H9 (cell line): ENCODE data around the gene SLK. TPM values are rescaled to one million over a fixed set of nuclear protein-coding genes. Genes with fewer than 3 reads are reported as not detected.
A peak's percentile ranks its signal among the peaks of the same experiment; 100 is the strongest.

Experiments used
- DNase-seq: peaks from one replicate; pipeline ENCODE4 v3.0.0-alpha.2; 2017
- H2AFZ ChIP-seq: one replicate; pipeline ENCODE4 v1.6.1; 2013; ENCODE audit warnings: mild to moderate bottlenecking, low read length, control low read depth, moderate library complexity
- H2AK5ac ChIP-seq: 2 replicates; pipeline ENCODE4 v1.6.1; 2013; ENCODE audit warnings: low read length, control low read depth, mixed read lengths; ENCODE audit not compliant: insufficient read length
- H2BK120ac ChIP-seq: one replicate; pipeline ENCODE4 v1.6.1; 2013; ENCODE audit warnings: low read depth, mild to moderate bottlenecking, low read length, control low read depth, inconsistent platforms; ENCODE audit not compliant: poor library complexity, severe bottlenecking
- H2BK12ac ChIP-seq: 2 replicates; pipeline ENCODE4 v1.6.1; 2013; ENCODE audit warnings: low read length, control low read depth, mixed read lengths, low read depth; ENCODE audit not compliant: insufficient read length
- H2BK15ac ChIP-seq: 2 replicates; pipeline ENCODE4 v1.6.1; 2013; ENCODE audit warnings: low read depth, low read length, control low read depth
- H2BK20ac ChIP-seq: one replicate; pipeline ENCODE4 v1.6.1; 2013; ENCODE audit warnings: low read depth, mild to moderate bottlenecking, low read length, control low read depth, inconsistent platforms; ENCODE audit not compliant: poor library complexity, severe bottlenecking
- H2BK5ac ChIP-seq: 2 replicates; pipeline ENCODE4 v1.6.1; 2013; ENCODE audit warnings: low read length, control low read depth, mixed read lengths; ENCODE audit not compliant: insufficient read length
- H3K14ac ChIP-seq: 2 replicates; pipeline ENCODE4 v1.6.1; 2013; ENCODE audit warnings: low read length, control low read depth; ENCODE audit not compliant: insufficient read depth
- H3K18ac ChIP-seq: 2 replicates; pipeline ENCODE4 v1.6.1; 2013; ENCODE audit warnings: low read depth, mild to moderate bottlenecking, mixed read lengths, low read length, control low read depth; ENCODE audit not compliant: insufficient read length
- H3K23ac ChIP-seq: 2 replicates; pipeline ENCODE4 v1.6.1; 2013; ENCODE audit warnings: low read length, control low read depth, mixed read lengths, low read depth; ENCODE audit not compliant: insufficient read length
- H3K23me2 ChIP-seq: 2 replicates; pipeline ENCODE4 v1.6.1; 2013; ENCODE audit warnings: low read depth, mild to moderate bottlenecking, mixed read lengths, low read length, control low read depth; ENCODE audit not compliant: insufficient read length, poor library complexity, severe bottlenecking
- H3K27ac ChIP-seq: 2 replicates; pipeline ENCODE4 v1.5.1; 2013; ENCODE audit warnings: low read length, control low read depth, mixed read lengths, low read depth; ENCODE audit not compliant: insufficient read length
- H3K27me3 ChIP-seq: 2 replicates; pipeline ENCODE4 v1.6.1; 2013; ENCODE audit warnings: low read length, control low read depth, inconsistent platforms; ENCODE audit not compliant: insufficient read depth
- H3K4ac ChIP-seq: 2 replicates; pipeline ENCODE4 v1.6.1; 2013; ENCODE audit warnings: low read depth, mild to moderate bottlenecking, control low read depth, inconsistent platforms, low read length, moderate library complexity
- H3K4me1 ChIP-seq: 2 replicates; pipeline ENCODE4 v1.6.1; 2013; ENCODE audit warnings: low read length, control low read depth, inconsistent platforms; ENCODE audit not compliant: insufficient read depth
- H3K4me2 ChIP-seq: 2 replicates; pipeline ENCODE4 v1.6.1; 2013; ENCODE audit warnings: low read length, control low read depth, mixed read lengths; ENCODE audit not compliant: insufficient read length, insufficient read depth
- H3K56ac ChIP-seq: 2 replicates; pipeline ENCODE4 v1.6.1; 2013; ENCODE audit warnings: low read depth, mild to moderate bottlenecking, mixed read lengths, low read length, control low read depth; ENCODE audit not compliant: insufficient read length
- H3K79me1 ChIP-seq: 2 replicates; pipeline ENCODE4 v1.6.1; 2013; ENCODE audit warnings: low read depth, mild to moderate bottlenecking, moderate library complexity, low read length, control low read depth, inconsistent platforms; ENCODE audit not compliant: insufficient read depth, poor library complexity, severe bottlenecking
- H3K79me2 ChIP-seq: 2 replicates; pipeline ENCODE4 v1.6.1; 2013; ENCODE audit warnings: low read length, control low read depth, inconsistent platforms; ENCODE audit not compliant: insufficient read depth
- H3K9ac ChIP-seq: 2 replicates; pipeline ENCODE4 v1.6.1; 2013; ENCODE audit warnings: low read length, control low read depth, mixed read lengths; ENCODE audit not compliant: insufficient read length; ENCODE audit errors: extremely low read depth
- H3K9me3 ChIP-seq: one replicate; pipeline ENCODE4 v1.6.1; 2013; ENCODE audit warnings: low read depth, low read length, inconsistent platforms; ENCODE audit not compliant: control insufficient read depth
- H3T11ph ChIP-seq: one replicate; pipeline ENCODE4 v1.6.1; 2013; ENCODE audit warnings: mild to moderate bottlenecking, low read length, control low read depth, inconsistent platforms
- H4K20me1 ChIP-seq: one replicate; pipeline ENCODE4 v1.6.1; 2013; ENCODE audit not compliant: control insufficient read depth, insufficient read length, insufficient read depth
- H4K5ac ChIP-seq: 2 replicates; pipeline ENCODE4 v1.6.1; 2013; ENCODE audit warnings: low read depth, mild to moderate bottlenecking, mixed read lengths, low read length, control low read depth; ENCODE audit not compliant: insufficient read length
- H4K8ac ChIP-seq: replicated peaks from 2 replicates; pipeline ENCODE4 v1.6.1; 2013; ENCODE audit warnings: low read length, control low read depth, mixed read lengths, low read depth; ENCODE audit not compliant: insufficient read length
- H4K91ac ChIP-seq: 2 replicates; pipeline ENCODE4 v1.6.1; 2013; ENCODE audit warnings: low read depth, mild to moderate bottlenecking, moderate library complexity, mixed read lengths, low read length, control low read depth; ENCODE audit not compliant: insufficient read length
- H3K27ac Mint-ChIP-seq, 3 experiments: 2 replicates in 2 of 3; 3 replicates in 1 of 3; pipeline ENCODE4 v1.8.0; 2020 to 2021; ENCODE audit warnings: mixed read lengths in 3 of 3, mild to moderate bottlenecking in 1 of 3, moderate library complexity in 1 of 3
- H3K27me3 Mint-ChIP-seq: 2 replicates; pipeline ENCODE4 v1.8.0; 2021; ENCODE audit warnings: low read depth, mild to moderate bottlenecking, moderate library complexity, mixed read lengths
- H3K36me3 Mint-ChIP-seq, 3 experiments: 2 replicates in 2 of 3; 3 replicates in 1 of 3; pipeline ENCODE4 v1.8.0; 2020 to 2021; ENCODE audit warnings: low read depth in 3 of 3, mixed read lengths in 3 of 3; ENCODE audit not compliant: insufficient read depth in 1 of 3
- H3K4me1 Mint-ChIP-seq, 2 experiments: 2 replicates each; pipeline ENCODE4 v1.8.0; 2020; ENCODE audit warnings: mixed read lengths in 2 of 2
- H3K4me3 Mint-ChIP-seq, 2 experiments: 2 replicates in 1 of 2; 3 replicates in 1 of 2; pipeline ENCODE4 v1.8.0; 2020 to 2021; ENCODE audit warnings: mild to moderate bottlenecking in 2 of 2, mixed read lengths in 2 of 2, moderate library complexity in 1 of 2
- H3K9me3 Mint-ChIP-seq, 2 experiments: 2 replicates in 1 of 2; 3 replicates in 1 of 2; pipeline ENCODE4 v1.8.0; 2020; ENCODE audit warnings: mild to moderate bottlenecking in 2 of 2, mixed read lengths in 2 of 2, moderate library complexity in 1 of 2
- WGBS: extraction: QIAGEN DNeasy Blood & Tissue Kit; methylation state at CpG from one replicate; pipeline ENCODE4 v1.1.7; 2013; ENCODE audit warnings: missing lambda C conversion rate, low lambda C conversion rate, mixed read lengths; ENCODE audit not compliant: insufficient read length; ENCODE audit errors: extremely low coverage; 5-methylcytosine and 5-hydroxymethylcytosine counted together
- total RNA-seq: library from RNA; stranded (reverse); gene quantifications from 2 replicates; pipeline ENCODE4 v1.2.1, GENCODE V29; 2021
- TF ChIP-seq, protein P1 (sequence below): fragments of 200-600 bp; sonication (generic); conservative IDR thresholded peaks from 3 replicates; pipeline ENCODE4 v1.8.0; 2021; ENCODE audit warnings: antibody characterized with exemption, mild to moderate bottlenecking

SLK gene
- total RNA-seq, 1 experiment from 2014 or later = 21.0 TPM

- no peak overlapping the region for H2BK15ac ChIP-seq
- no peak overlapping the region for H3K14ac ChIP-seq
- no peak overlapping the region for H4K8ac ChIP-seq
- no peak overlapping the region for H3K23ac ChIP-seq
- H3K79me2 ChIP-seq = no peaks in the 10 kb centered on the region
- H2BK20ac ChIP-seq = no peak overlapping the region
- no peak overlapping the region for H4K5ac ChIP-seq
- Mint-ChIP-seq H3K4me1 (peaks cover 25 to 34% of the 10 kb centered on the region in 2 experiments), H3K27me3 (peaks cover 2% of the 10 kb centered on the region; the same call in 1 of the 2 replicates), H3K9me3 (no peaks in the 10 kb centered on the region), H3K27ac (no peak overlapping the region), H3K4me3 (no peak overlapping the region), H3K36me3 (no peaks in the 10 kb centered on the region; a peak in 1 of 7 replicates)
- no peaks in the 10 kb centered on the region for H3K79me1 ChIP-seq
- no peak overlapping the region for H2BK120ac ChIP-seq
- H3K9me3 ChIP-seq = no peaks in the 10 kb centered on the region
- H3K4me1 ChIP-seq = peaks cover 3% of the 10 kb centered on the region; the same call in 1 of the 2 replicates
- no peak overlapping the region for H2AK5ac ChIP-seq
- H3K18ac ChIP-seq = no peak overlapping the region
- H3K4me2 ChIP-seq = peak overlapping the region; percentile 6
- no peak overlapping the region for H3K4ac ChIP-seq
- no peak overlapping the region for H2BK5ac ChIP-seq
- TF ChIP-seq, protein P1, sequence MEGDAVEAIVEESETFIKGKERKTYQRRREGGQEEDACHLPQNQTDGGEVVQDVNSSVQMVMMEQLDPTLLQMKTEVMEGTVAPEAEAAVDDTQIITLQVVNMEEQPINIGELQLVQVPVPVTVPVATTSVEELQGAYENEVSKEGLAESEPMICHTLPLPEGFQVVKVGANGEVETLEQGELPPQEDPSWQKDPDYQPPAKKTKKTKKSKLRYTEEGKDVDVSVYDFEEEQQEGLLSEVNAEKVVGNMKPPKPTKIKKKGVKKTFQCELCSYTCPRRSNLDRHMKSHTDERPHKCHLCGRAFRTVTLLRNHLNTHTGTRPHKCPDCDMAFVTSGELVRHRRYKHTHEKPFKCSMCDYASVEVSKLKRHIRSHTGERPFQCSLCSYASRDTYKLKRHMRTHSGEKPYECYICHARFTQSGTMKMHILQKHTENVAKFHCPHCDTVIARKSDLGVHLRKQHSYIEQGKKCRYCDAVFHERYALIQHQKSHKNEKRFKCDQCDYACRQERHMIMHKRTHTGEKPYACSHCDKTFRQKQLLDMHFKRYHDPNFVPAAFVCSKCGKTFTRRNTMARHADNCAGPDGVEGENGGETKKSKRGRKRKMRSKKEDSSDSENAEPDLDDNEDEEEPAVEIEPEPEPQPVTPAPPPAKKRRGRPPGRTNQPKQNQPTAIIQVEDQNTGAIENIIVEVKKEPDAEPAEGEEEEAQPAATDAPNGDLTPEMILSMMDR = no peak
- H4K20me1 ChIP-seq = no peaks in the 10 kb centered on the region
- H4K91ac ChIP-seq = no peak overlapping the region
- peaks cover 11% of the 10 kb centered on the region for H3K23me2 ChIP-seq
- no CpG with 5 or more reads among the region's 2 CpGs for WGBS
- no peak overlapping the region for H2AFZ ChIP-seq
- no peak for DNase-seq
- no peaks in the 10 kb centered on the region for H3K27me3 ChIP-seq
- no peak overlapping the region for H3K56ac ChIP-seq
- H3T11ph ChIP-seq = no peak overlapping the region
- H3K9ac ChIP-seq = no peak overlapping the region
- H2BK12ac ChIP-seq = no peak overlapping the region
- H3K27ac ChIP-seq = no peak overlapping the region
Measured at GRCh38 chr10:103969857-103970627, 3.1 kb downstream of the SLK start.
